NCI-H2196 treated with DMSO at 0.1 percent for 48 hours (cell line): ENCODE data around the gene MEIS1.

Experiments used
- DNase-seq: peaks from one replicate; lab custom pipeline; 2025; ENCODE audit not compliant: unreplicated experiment; lab: John Stamatoyannopoulos, UW

Gene MEIS1

GRCh38 chr2:66578054-66578686 lies 143.2 kb downstream of the MEIS1 start:
- DNase-seq: no peak

- DNase-seq: no peak
These were observed 143.8 kb downstream of the MEIS1 start for GRCh38 chr2:66578687-66579106.

DNA sequence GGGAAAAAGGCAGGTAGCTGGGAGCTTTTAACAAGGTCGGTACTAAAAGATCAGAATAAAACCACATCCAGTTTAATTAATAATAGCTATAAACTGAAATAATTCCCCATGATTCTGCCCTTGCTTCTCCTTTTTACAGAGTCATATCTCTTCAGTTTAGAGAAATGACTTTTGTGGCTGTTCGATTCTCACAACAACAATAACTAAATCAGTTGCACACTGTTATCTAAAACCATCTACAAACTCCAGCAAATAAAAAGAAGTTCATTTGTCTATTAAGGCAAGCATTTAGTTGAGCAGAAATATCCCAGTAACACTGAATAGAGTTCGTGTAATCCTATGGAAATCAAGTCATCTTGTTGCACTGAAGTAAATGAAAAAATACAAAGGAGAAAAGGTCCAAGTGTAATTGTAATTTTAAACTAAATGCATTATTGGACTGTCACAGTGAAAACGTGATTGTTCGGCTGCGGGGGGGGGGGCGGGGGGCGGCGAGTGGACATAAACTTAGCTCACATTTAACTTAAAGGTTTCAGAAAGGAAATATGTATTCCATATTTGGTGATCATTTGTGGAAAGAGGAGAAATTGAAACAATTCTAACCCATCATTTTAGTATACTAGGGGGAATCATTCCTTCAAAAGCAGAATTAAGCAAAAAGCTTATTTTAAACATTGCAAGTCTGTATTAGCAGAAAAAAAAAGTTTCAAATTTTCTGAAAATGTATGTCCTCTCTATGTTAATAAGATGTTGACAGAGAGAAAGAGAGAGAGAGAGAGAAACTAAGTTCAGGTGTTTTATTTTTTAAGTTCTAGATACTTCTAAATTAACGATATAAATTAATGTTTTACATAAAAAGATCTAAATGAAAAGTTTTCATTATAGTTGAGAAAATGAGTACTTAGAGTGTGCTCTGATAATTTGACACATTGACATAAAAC lies 144.5 kb downstream of the MEIS1 start:
- DNase-seq: no peak

- no peak for DNase-seq
These were observed 145.5 kb downstream of the MEIS1 start for GRCh38 chr2:66580166-66581049.

DNA sequence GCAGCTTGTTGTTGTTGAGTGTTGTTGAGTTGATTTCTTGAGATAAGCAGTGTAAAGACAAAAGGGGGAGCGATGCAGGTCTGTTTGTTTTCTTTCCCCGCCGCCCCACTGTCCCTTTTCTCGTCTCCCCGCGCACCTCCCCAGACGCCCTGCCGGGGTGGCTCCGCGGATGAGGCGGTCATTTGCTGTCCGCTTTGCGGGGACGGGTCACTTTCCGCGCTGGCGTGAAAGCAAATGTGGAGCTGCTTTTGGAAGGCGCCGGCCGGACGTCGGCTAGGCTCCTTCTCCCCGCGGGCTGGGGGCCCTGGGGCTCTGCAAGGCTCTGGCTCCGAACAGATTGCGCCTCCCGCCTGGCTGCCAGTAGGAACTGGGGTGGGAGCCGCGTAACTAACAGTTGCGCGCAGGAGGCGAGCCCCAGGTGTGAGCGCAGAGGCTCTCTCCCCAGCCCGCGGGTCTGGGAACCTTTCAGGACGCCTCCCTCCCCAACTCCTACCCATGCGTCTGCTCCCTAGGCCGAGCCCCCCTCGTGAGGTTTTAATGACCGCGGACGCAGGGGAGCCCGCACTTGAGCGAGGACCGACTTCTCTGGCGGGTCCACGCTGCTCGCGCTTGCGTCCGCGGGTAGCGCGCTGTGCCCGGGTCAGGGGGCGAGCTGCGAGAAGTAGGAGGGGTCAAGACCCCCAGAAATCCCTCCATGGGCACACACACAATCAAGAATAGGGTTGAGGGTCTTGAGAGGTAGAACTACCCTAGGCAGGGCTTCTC lies 146.6 kb downstream of the MEIS1 start:
- DNase-seq: no peak

DNA sequence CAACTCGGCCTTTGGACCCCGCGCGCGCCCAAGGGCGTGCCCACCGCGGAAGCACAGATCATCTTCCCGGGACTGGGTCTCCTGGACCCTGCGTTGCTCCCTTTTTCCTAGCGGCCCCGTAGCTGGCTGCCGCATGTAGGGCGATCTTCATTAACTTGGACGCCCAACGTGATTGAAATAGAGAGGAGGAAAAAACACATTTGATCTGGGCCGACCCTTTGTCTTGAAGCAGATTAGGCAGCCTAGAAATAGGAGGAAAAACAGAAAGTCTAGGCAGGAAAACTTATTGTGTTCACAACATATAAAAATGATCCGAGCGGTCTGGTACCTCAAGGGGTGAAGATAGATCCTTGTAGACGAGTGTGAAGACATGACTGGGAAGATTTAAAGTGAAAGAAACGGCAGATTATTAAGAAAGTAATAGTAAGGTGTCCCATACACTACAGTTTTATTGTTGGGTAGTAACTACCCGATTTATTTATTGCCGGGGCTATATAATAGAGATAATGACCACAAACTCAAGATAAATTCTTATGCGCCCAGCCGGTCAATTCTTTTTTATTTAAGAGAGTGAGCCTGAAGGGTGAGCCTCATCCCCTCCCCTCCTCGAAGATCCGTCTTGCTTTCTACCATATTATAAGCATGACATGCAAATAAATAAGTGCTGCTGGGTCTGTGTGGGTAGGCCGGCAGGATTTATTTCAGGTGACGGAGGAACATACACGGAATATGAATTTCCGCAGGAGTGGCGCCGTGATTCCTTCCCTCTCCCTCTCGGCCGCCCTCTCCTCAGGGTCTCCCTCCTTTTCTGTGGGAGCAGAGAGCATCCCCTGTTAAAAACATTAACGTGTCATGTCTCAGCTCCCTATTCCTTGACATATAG lies 147.4 kb downstream of the MEIS1 start:
- DNase-seq: no peak

DNA sequence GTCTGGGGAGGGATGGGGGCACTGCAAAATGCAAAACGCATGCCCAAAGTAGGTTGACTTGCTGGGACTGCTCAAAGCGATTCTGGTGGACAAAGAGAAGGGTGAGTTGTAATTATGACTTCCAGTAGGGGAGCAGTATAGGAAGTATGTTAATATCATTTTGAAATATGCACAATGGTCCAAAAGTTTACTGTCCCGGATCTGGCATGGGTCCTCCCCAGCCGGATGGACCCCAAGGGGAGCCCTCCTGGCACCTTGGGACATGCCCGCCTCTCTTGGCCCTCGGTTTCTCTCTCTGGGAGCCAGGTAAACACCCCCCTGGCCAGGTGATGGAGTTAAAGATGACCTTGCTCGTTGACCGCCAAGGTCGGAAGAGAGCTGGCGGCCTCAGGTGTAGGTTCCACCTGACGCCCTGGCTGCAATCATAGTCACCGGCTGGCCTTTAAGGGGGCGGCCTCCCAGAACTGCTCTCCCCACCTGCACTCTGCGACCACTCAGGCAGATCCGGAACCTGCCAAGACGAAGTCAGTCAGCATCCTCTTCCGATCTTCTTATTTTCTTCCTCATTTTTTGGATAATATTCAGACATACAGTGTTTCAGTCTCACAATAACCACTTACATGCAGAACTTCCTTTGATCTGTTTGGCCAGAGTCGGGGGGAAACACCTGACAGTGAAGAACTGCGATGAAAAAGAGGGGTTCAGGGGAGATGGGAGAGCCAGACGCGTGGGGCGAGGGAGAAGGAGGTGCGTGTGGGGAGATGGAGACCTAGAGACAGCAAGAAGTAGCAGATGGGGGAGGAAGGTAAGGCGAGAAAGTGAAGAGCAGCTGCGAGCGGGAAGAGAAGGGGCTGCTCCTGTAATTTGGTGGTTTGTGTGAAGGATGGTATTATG lies 148.3 kb downstream of the MEIS1 start:
- no peak for DNase-seq

DNA sequence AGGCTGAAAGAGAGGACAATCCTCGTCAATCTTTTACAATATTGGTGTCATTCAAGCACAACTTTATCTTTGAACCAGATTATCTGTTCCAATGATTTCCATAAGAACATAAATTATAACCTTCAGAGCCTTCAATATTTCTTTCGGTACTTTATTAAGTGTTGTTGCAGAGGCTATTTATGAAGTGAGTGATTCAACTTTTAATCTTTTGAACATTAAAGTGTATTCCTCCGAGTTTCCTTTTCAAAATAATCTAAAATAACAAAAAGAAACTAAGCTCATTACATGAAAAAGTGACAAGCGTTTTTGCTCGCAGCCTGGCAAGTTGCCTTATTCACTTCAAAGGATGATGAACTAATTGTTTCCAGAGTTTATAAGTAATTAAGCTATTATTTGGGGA lies 149.0 kb downstream of the MEIS1 start:
- no peak for DNase-seq

- DNase-seq: peak; percentile 16
These were observed 150.7 kb downstream of the MEIS1 start for GRCh38 chr2:66585587-66585986.

DNA sequence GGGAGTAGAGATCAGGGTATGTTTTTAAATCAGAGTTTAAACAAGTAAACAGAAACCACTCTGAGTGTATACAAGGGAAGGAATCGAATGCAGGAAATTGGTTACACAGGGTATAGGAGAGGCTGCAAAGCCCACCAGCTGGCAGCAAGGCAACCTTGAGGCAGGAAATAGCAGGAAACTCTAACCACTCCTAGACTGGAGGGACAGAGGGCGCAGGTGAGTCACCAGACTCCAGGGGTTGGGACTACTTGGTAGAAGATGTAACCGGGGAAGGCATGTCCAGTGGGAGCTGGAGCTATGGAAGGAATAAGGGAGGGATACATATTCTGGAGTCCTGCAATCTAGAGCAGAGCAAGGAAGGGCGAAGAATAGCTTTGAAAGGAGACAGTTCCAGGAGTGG lies 152.3 kb downstream of the MEIS1 start:
- no peak for DNase-seq

- DNase-seq: no peak
These were observed 159.1 kb downstream of the MEIS1 start for GRCh38 chr2:66594001-66594400.

DNA sequence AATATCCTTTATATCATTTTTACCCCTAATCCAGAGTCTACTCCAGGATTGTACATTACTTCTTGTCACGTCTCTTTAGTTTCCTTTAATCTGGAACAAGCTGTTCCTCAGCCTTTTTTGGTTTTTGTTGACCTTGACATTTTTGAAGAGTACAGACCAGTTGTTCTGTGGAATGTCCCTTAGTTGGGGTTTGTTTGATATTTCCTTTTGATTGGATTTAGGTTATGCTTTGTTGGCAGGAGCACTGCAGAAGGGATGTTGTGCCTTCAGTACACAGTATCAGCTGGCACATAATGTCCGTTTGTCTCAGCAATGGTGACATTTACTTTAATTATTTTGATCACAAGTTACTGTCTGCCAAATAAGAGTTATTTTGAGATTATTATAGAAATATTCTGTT lies 160.6 kb downstream of the MEIS1 start:
- DNase-seq: no peak

- DNase-seq: no peak
These were observed 161.3 kb downstream of the MEIS1 start for GRCh38 chr2:66596256-66596655.

DNA sequence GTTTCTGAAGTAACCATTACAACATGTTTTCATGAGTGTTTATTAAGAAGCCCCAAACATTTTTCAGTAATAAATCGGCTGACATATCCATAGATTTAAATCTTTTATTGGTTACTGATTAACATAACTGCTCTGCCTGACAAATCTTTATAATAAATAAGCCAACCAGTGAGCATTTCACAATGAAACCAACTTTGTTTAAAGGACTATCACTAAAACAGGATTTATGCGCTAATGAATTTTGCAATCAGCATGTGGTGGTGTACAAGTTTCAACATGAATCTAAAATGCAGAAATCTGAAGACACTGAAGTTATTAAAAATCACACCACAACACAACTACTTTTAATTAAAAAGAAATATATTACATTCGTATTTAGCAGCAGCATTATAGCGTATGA lies 166.7 kb downstream of the MEIS1 start:
- DNase-seq: no peak

- DNase-seq: no peak
These were observed 167.4 kb downstream of the MEIS1 start for GRCh38 chr2:66602341-66602740.

DNA sequence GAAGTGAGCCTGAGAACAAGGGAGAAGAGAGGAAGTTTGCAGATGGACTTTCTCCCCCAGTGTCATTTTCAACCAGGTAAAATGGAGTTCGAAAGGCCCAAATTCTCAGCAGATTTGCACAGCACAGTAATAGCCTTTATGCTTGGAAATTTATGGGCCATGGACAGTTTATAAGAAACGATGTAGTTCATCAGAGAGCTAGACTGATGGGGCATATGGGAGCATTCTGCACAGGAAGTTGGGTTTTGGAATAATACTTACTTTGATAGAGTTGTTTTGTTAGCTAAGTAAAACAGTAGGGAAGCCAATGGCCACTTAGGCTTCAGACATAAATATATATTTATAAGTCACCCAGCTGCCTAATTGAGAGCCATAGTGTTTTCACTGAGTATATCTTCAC lies 169.4 kb downstream of the MEIS1 start:
- no peak for DNase-seq

DNA sequence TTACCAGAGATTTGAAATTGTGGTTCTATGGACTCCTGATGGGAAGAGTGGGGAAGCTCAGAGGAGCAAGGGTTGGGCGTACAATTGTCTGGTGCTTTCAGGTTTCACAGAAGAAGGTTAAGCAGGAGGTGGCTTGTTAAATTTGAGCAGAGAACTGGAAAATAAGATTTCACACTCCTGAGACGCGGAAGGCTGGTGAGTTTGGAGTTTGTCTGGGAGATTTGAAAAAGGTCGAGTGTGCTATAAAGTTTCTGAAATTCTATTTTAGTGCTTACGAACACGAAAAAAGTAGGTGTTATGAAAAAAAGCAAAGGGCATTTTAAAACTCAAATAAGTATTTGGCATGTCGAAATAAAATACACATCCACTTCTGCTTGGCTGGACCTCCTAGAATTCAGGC lies 170.1 kb downstream of the MEIS1 start:
- DNase-seq: no peak

DNA sequence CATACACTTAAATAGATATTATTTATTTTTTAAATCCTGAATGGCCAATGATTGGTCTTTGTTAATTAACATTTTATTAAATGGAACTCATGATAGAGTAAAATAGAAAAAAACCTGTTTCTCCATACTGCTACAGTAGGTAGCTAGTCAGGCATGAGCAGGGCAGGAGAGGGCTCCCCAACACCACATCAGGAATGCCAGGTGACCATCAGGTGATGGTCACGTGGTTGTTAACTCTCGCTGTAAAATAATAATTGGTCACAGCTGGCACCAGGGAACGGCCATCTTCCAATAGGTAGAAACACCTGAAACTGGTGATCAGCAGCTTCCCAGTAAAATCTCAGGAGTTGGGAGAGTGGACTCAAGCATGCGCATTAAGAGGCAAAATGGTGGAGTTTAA lies 172.2 kb downstream of the MEIS1 start:
- DNase-seq: no peak
